ENCODE results near the gene IFT80.

- TF ChIP-seq CTCF (IDR thresholded peaks at IDR 0.05; ENCODE audit: insufficient read depth, low read length, poor library complexity, severe bottlenecking) (no peak), EZH2phosphoT487 (conservative IDR thresholded peaks at IDR 0.05; ENCODE audit: low read length) (no peak)
Measured at GRCh38 chr3:160446522-160447056, 47.6 kb upstream of the IFT80 start.
